ENCODE results near the gene CYTH4.

The CYTH4 gene

GRCh38 chr22:37338539-37339246 is 56.4 kb downstream of the CYTH4 start:
- POLR2A ChIA-PET, result no interaction called here
- WGBS (ENCODE audit: insufficient coverage), result 98% methylated on average over 9 of the region's 10 CpGs
- Histone ChIP-seq H3K27ac (ENCODE audit: insufficient read depth in 1 of 2, low read depth in 1 of 2, low read length in 2 of 2, poor library complexity in 1 of 2, severe bottlenecking in 2 of 2) (no peak overlapping the region), H3K27me3 (replicated peaks in 2 of 5; ENCODE audit: control insufficient read depth in 4 of 5, insufficient read depth in 5 of 5, low read length in 4 of 5) (peaks cover 6 to 50% (median 19%) of the 10 kb centered on the region in 5 experiments), H3K4me1 (ENCODE audit: control extremely low read depth in 1 of 4, control insufficient read depth in 4 of 4, insufficient read depth in 4 of 4, low read length in 3 of 4) (peaks cover 0 to 7% (median 2%) of the 10 kb centered on the region in 4 experiments), H3K4me3 (ENCODE audit: control insufficient read depth in 1 of 7, extremely low read depth in 1 of 7, insufficient read depth in 4 of 7, low read depth in 2 of 7, low read length in 6 of 7) (no peak overlapping the region), H3K36me3 (ENCODE audit: control insufficient read depth in 4 of 4, insufficient read depth in 4 of 4, low read length in 3 of 4) (no peaks in the 10 kb centered on the region), H3K9me3 (ENCODE audit: control extremely low read depth in 1 of 5, control insufficient read depth in 4 of 5, insufficient read depth in 2 of 5, low read depth in 1 of 5, low read length in 4 of 5) (no peaks in the 10 kb centered on the region)
- no peak for DNase-seq
- CTCF ChIA-PET, result no interaction called here

- DNase-seq, result no peak
- CTCF ChIA-PET, result interaction anchor here (1.1 to 1.7 kb wide), 3 partner anchors 11 to 115 kb away, joined by 3 to 4 read pairs (median 4); no protein-coding TSS in a partner anchor
- Histone ChIP-seq H3K36me3 (ENCODE audit: control insufficient read depth in 4 of 4, insufficient read depth in 4 of 4, low read length in 3 of 4) (no peaks in the 10 kb centered on the region), H3K4me3 (ENCODE audit: control insufficient read depth in 1 of 7, extremely low read depth in 1 of 7, insufficient read depth in 4 of 7, low read depth in 2 of 7, low read length in 6 of 7) (no peak overlapping the region), H3K4me1 (ENCODE audit: control extremely low read depth in 1 of 4, control insufficient read depth in 4 of 4, insufficient read depth in 4 of 4, low read length in 3 of 4) (no peaks in the 10 kb centered on the region), H3K27me3 (replicated peaks in 2 of 5; ENCODE audit: control insufficient read depth in 4 of 5, insufficient read depth in 5 of 5, low read length in 4 of 5) (peaks cover 0 to 31% (median 4%) of the 10 kb centered on the region in 5 experiments), H3K9me3 (ENCODE audit: control extremely low read depth in 1 of 5, control insufficient read depth in 4 of 5, insufficient read depth in 2 of 5, low read depth in 1 of 5, low read length in 4 of 5) (no peaks in the 10 kb centered on the region), H3K27ac (ENCODE audit: insufficient read depth in 1 of 2, low read depth in 1 of 2, low read length in 2 of 2, poor library complexity in 1 of 2, severe bottlenecking in 2 of 2) (no peak overlapping the region)
- WGBS (ENCODE audit: insufficient coverage), result 64% methylated on average over 15 of the region's 24 CpGs
- POLR2A ChIA-PET, result no interaction called here
These were observed 58.3 kb downstream of the CYTH4 start for GRCh38 chr22:37340331-37341262.

- DNase-seq, result no peak
- WGBS (ENCODE audit: insufficient coverage), result 91% methylated on average over 6 of the region's 6 CpGs
- Histone ChIP-seq H3K27ac (ENCODE audit: insufficient read depth in 1 of 2, low read depth in 1 of 2, low read length in 2 of 2, poor library complexity in 1 of 2, severe bottlenecking in 2 of 2) (no peak overlapping the region), H3K4me3 (ENCODE audit: control insufficient read depth in 1 of 7, extremely low read depth in 1 of 7, insufficient read depth in 4 of 7, low read depth in 2 of 7, low read length in 6 of 7) (no peak overlapping the region), H3K4me1 (ENCODE audit: control extremely low read depth in 1 of 4, control insufficient read depth in 4 of 4, insufficient read depth in 4 of 4, low read length in 3 of 4) (no peaks in the 10 kb centered on the region), H3K9me3 (ENCODE audit: control extremely low read depth in 1 of 5, control insufficient read depth in 4 of 5, insufficient read depth in 2 of 5, low read depth in 1 of 5, low read length in 4 of 5) (no peaks in the 10 kb centered on the region), H3K36me3 (ENCODE audit: control insufficient read depth in 4 of 4, insufficient read depth in 4 of 4, low read length in 3 of 4) (no peaks in the 10 kb centered on the region), H3K27me3 (replicated peaks in 2 of 5; ENCODE audit: control insufficient read depth in 4 of 5, insufficient read depth in 5 of 5, low read length in 4 of 5) (peaks cover 0 to 16% (median 0%) of the 10 kb centered on the region in 5 experiments)
- POLR2A ChIA-PET, result no interaction called here
- CTCF ChIA-PET, result no interaction called here
These were observed 59.8 kb downstream of the CYTH4 start for GRCh38 chr22:37342065-37342464.

- WGBS (ENCODE audit: insufficient coverage), result 85% methylated on average over 9 of the region's 11 CpGs
- ChIA-PET CTCF (no interaction called here), POLR2A (no interaction called here)
- Histone ChIP-seq H3K36me3 (ENCODE audit: control insufficient read depth in 4 of 4, insufficient read depth in 4 of 4, low read length in 3 of 4) (no peaks in the 10 kb centered on the region), H3K9me3 (ENCODE audit: control extremely low read depth in 1 of 5, control insufficient read depth in 4 of 5, insufficient read depth in 2 of 5, low read depth in 1 of 5, low read length in 4 of 5) (no peaks in the 10 kb centered on the region), H3K27ac (ENCODE audit: insufficient read depth in 1 of 2, low read depth in 1 of 2, low read length in 2 of 2, poor library complexity in 1 of 2, severe bottlenecking in 2 of 2) (no peak overlapping the region), H3K27me3 (replicated peaks in 2 of 5; ENCODE audit: control insufficient read depth in 4 of 5, insufficient read depth in 5 of 5, low read length in 4 of 5) (peaks cover 0 to 9% (median 0%) of the 10 kb centered on the region in 5 experiments), H3K4me1 (ENCODE audit: control extremely low read depth in 1 of 4, control insufficient read depth in 4 of 4, insufficient read depth in 4 of 4, low read length in 3 of 4) (peaks cover 0 to 3% (median 0%) of the 10 kb centered on the region in 4 experiments), H3K4me3 (ENCODE audit: control insufficient read depth in 1 of 7, extremely low read depth in 1 of 7, insufficient read depth in 4 of 7, low read depth in 2 of 7, low read length in 6 of 7) (no peak overlapping the region)
- no peak for DNase-seq
These were observed 61.0 kb downstream of the CYTH4 start for GRCh38 chr22:37343348-37343747.

GRCh38 chr22:37343863-37344734 is 61.8 kb downstream of the CYTH4 start:
- 93% methylated on average over 9 of the region's 17 CpGs for WGBS (ENCODE audit: insufficient coverage)
- DNase-seq, result no peak
- ChIA-PET CTCF (no interaction called here), POLR2A (no interaction called here)
- H3K4me1 ChIP-seq (ENCODE audit: control extremely low read depth in 1 of 4, control insufficient read depth in 4 of 4, insufficient read depth in 4 of 4, low read length in 3 of 4), result peaks cover 0 to 3% (median 0%) of the 10 kb centered on the region in 4 experiments
- no peaks in the 10 kb centered on the region for H3K36me3 ChIP-seq (ENCODE audit: control insufficient read depth in 4 of 4, insufficient read depth in 4 of 4, low read length in 3 of 4)
- no peak overlapping the region for H3K4me3 ChIP-seq (ENCODE audit: control insufficient read depth in 1 of 7, extremely low read depth in 1 of 7, insufficient read depth in 4 of 7, low read depth in 2 of 7, low read length in 6 of 7)
- no peak overlapping the region for H3K27ac ChIP-seq (ENCODE audit: insufficient read depth in 1 of 2, low read depth in 1 of 2, low read length in 2 of 2, poor library complexity in 1 of 2, severe bottlenecking in 2 of 2)
- H3K9me3 ChIP-seq (ENCODE audit: control extremely low read depth in 1 of 5, control insufficient read depth in 4 of 5, insufficient read depth in 2 of 5, low read depth in 1 of 5, low read length in 4 of 5), result no peaks in the 10 kb centered on the region
- H3K27me3 ChIP-seq (replicated peaks in 2 of 5; ENCODE audit: control insufficient read depth in 4 of 5, insufficient read depth in 5 of 5, low read length in 4 of 5), result peaks cover 0 to 9% (median 0%) of the 10 kb centered on the region in 5 experiments

- CTCF ChIA-PET, result interaction anchor here (0.9 kb wide), 1 partner anchor 37 kb away, joined by 3 read pairs; no protein-coding TSS in a partner anchor
- POLR2A ChIA-PET, result no interaction called here
These were observed 62.6 kb downstream of the CYTH4 start for GRCh38 chr22:37344735-37345449.

More at GRCh38 chr22:37344735-37345449, 62.6 kb downstream of the CYTH4 start:
- H3K4me1 ChIP-seq (ENCODE audit: control extremely low read depth in 1 of 4, control insufficient read depth in 4 of 4, insufficient read depth in 4 of 4, low read length in 3 of 4), result peaks cover 0 to 3% (median 0%) of the 10 kb centered on the region in 4 experiments
- H3K4me3 ChIP-seq (ENCODE audit: control insufficient read depth in 1 of 7, extremely low read depth in 1 of 7, insufficient read depth in 4 of 7, low read depth in 2 of 7, low read length in 6 of 7), result no peak overlapping the region
- no peaks in the 10 kb centered on the region for H3K9me3 ChIP-seq (ENCODE audit: control extremely low read depth in 1 of 5, control insufficient read depth in 4 of 5, insufficient read depth in 2 of 5, low read depth in 1 of 5, low read length in 4 of 5)
- 78% methylated on average over 12 of the region's 13 CpGs for WGBS (ENCODE audit: insufficient coverage)
- no peak overlapping the region for H3K27ac ChIP-seq (ENCODE audit: insufficient read depth in 1 of 2, low read depth in 1 of 2, low read length in 2 of 2, poor library complexity in 1 of 2, severe bottlenecking in 2 of 2)
- H3K36me3 ChIP-seq (ENCODE audit: control insufficient read depth in 4 of 4, insufficient read depth in 4 of 4, low read length in 3 of 4), result no peaks in the 10 kb centered on the region
- H3K27me3 ChIP-seq (replicated peaks in 2 of 5; ENCODE audit: control insufficient read depth in 4 of 5, insufficient read depth in 5 of 5, low read length in 4 of 5), result peaks cover 0 to 7% (median 0%) of the 10 kb centered on the region in 5 experiments
- DNase-seq, result no peak
